Activated CD8-positive, alpha-beta T cell treated with anti-CD3 and anti-CD28 coated beads for 36 hours (primary cell): ENCODE measurements around the gene STXBP3. TPM values are rescaled to one million over a fixed set of nuclear protein-coding genes. Genes with fewer than 3 reads are reported as not detected.

Source experiments
- ATAC-seq: fragments of 200-7000 bp; cut with Tn5 transposase; one replicate; pipeline ENCODE4 v1.10.0; 2021; ENCODE audit warnings: mild to moderate bottlenecking, moderate library complexity
- CTCF ChIA-PET: fragments of 350-600 bp; sonication (Branson Sonifier 250); formaldehyde crosslinking; loops from one replicate; lab custom pipeline; 2021; ENCODE audit warnings: antibody characterized with exemption; lab: Charles Lee
- POLR2A ChIA-PET: fragments of 350-600 bp; sonication (Branson Sonifier 250); formaldehyde crosslinking; loops from one replicate; lab custom pipeline; 2021; ENCODE audit warnings: antibody characterized with exemption; lab: Charles Lee
- DNase-seq: peaks from one replicate; pipeline ENCODE4 v3.0.0-alpha.2; 2020
- H3K27ac Mint-ChIP-seq: one replicate; pipeline ENCODE4 v1.8.0; 2021; ENCODE audit warnings: mild to moderate bottlenecking, mixed read lengths
- H3K27me3 Mint-ChIP-seq: one replicate; pipeline ENCODE4 v1.8.0; 2021; ENCODE audit warnings: mixed read lengths
- H3K36me3 Mint-ChIP-seq: one replicate; pipeline ENCODE4 v1.8.0; 2021; ENCODE audit warnings: low read depth, mixed read lengths
- H3K4me1 Mint-ChIP-seq: one replicate; pipeline ENCODE4 v1.8.0; 2021; ENCODE audit warnings: low read depth, mixed read lengths
- H3K4me3 Mint-ChIP-seq: one replicate; pipeline ENCODE4 v1.8.0; 2021; ENCODE audit warnings: mild to moderate bottlenecking, moderate library complexity, mixed read lengths
- H3K9me3 Mint-ChIP-seq: one replicate; pipeline ENCODE4 v1.8.0; 2021; ENCODE audit warnings: mixed read lengths
- CTCF ChIP-seq: fragments of 200-600 bp; IDR thresholded peaks from one replicate; pipeline ENCODE4 v1.8.0; 2022; ENCODE audit warnings: antibody characterized with exemption, mild to moderate bottlenecking
- intact Hi-C: fragments of 100-400 bp; cut with micrococcal nuclease; formaldehyde crosslinking; loops from one replicate; pipeline ENCODE4 v1.10.0; 2022
- total RNA-seq, 2 experiments: library from RNA; stranded (reverse); gene quantifications; one replicate each; pipeline ENCODE4 v1.2.3, GENCODE V29; 2021

Gene STXBP3
- total RNA-seq, 2 experiments from 2014 or later = 34.4 to 38.3 TPM

GRCh38 chr1:108823632-108824031 is 77.2 kb downstream of the STXBP3 start:
- Mint-ChIP-seq H3K27ac (no peak overlapping the region), H3K9me3 (no peaks in the 10 kb centered on the region), H3K4me3 (no peak overlapping the region), H3K4me1 (no peaks in the 10 kb centered on the region), H3K36me3 (no peaks in the 10 kb centered on the region), H3K27me3 (no peaks in the 10 kb centered on the region)
- ChIA-PET POLR2A (no interaction called here), CTCF (interaction anchor here (9.3 kb wide), 1 partner anchor 72 kb away, joined by 184 read pairs; no protein-coding TSS in a partner anchor)
- ATAC-seq (no peak), DNase-seq (no peak)
- TF ChIP-seq CTCF = no peak
- intact Hi-C loops = loop anchor here (10.0 kb wide), 1 partner anchor 291 kb away; the partner anchor contains the start of gene ELAPOR1

GRCh38 chr1:108824051-108824450 is 77.6 kb downstream of the STXBP3 start:
- H3K27ac Mint-ChIP-seq = no peak overlapping the region
- H3K27me3 Mint-ChIP-seq = no peaks in the 10 kb centered on the region
- H3K36me3 Mint-ChIP-seq = no peaks in the 10 kb centered on the region
- no peak for ATAC-seq
- DNase-seq = no peak
- CTCF ChIA-PET = interaction anchor here (9.3 kb wide), 1 partner anchor 71 kb away, joined by 184 read pairs; no protein-coding TSS in a partner anchor
- H3K4me3 Mint-ChIP-seq = no peak overlapping the region
- H3K9me3 Mint-ChIP-seq = no peaks in the 10 kb centered on the region
- intact Hi-C loops = loop anchor here (10.0 kb wide), 1 partner anchor 291 kb away; the partner anchor contains the start of gene ELAPOR1
- POLR2A ChIA-PET = no interaction called here
- TF ChIP-seq CTCF = no peak
- H3K4me1 Mint-ChIP-seq = no peaks in the 10 kb centered on the region

DNA sequence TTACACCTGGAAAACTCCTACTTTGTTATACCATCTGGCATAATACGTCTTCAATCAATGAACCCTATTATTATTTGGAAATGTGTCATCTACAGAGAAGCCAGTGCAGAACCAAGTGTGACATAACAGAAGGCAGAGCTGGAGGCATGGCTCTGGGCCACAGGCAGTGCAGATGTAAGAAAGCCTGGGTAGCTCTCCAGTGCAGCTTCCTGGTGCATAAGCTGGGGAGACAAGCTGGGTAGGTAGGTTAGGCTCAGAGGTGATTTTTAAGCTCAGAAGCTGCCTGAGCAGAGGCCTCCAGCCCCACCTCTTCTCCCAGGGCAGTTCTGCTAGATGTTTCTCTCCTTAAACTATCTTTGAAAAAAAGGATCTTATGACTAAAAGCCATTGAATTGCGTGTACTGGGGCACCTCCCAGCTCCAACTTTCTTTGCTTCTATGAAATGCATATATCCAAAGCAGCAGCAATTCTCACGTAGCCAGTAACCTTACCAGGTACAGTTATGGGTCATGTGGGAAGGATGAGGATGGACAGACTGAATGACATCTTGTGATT is 79.7 kb downstream of the STXBP3 start:
- Mint-ChIP-seq H3K36me3 (no peaks in the 10 kb centered on the region), H3K9me3 (no peaks in the 10 kb centered on the region), H3K4me3 (no peak overlapping the region), H3K27ac (no peak overlapping the region), H3K4me1 (no peaks in the 10 kb centered on the region), H3K27me3 (no peaks in the 10 kb centered on the region)
- DNase-seq = no peak
- POLR2A ChIA-PET = no interaction called here
- no peak for ATAC-seq
- no peak for TF ChIP-seq CTCF
- CTCF ChIA-PET = interaction anchor here (0.6 to 9.3 kb wide), 9 partner anchors 14 to 83 kb away, joined by 3 to 184 read pairs (median 3); no protein-coding TSS in a partner anchor
- intact Hi-C loops = loop anchor here (10.0 kb wide), 1 partner anchor 289 kb away; the partner anchor contains the start of gene ELAPOR1

DNA sequence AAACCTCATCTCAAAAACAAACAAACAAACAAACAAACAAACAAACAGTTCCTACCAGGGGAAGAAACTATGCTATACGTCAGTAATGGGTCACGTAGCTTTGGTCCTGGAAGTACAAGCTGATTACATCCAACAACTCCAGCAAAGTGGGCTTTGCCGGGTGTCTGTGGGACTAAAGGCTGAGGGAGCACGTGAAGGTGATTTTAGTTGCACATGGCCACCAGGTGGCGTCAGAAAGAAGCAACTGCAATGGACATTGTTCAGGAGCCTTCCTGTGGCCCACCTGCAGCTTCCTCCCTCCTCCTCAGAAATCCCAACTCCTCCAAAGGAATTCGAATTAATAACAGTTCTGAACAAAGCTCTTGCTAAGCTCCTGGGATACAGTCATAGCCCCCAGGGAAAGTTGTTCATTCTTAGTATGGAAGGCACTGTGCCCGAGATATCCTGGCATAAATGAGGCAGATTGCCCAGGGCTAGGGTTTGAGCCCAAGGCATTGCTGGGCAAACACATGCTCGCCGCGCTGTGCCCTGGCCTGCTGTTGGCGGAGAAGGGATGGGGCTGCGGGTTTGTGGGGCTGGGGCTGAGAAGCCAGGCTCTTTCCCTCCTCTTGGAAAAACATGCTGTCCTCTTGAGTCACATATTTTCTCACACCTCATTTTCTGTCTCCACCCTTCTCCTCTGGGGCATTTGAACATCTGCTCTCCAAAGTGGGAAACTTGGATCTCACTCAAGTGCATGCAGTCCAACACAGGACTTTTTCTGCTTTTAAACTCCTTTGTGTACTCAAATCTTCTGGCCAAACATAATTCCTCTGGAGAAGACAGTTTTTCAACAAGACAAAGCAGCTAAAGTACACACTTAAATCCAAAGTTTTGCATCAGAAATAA is 81.8 kb downstream of the STXBP3 start:
- ChIA-PET POLR2A (interaction anchor here (0.6 kb wide), 1 partner anchor 76 kb away, joined by 3 read pairs; no protein-coding TSS in a partner anchor), CTCF (interaction anchor here (0.6 to 9.3 kb wide), 46 partner anchors 9 to 285 kb away, joined by 3 to 184 read pairs (median 4); partner anchors contain the start of genes AKNAD1, ELAPOR1 and GPSM2)
- Mint-ChIP-seq H3K36me3 (no peaks in the 10 kb centered on the region), H3K9me3 (no peaks in the 10 kb centered on the region), H3K27me3 (no peaks in the 10 kb centered on the region), H3K27ac (no peak overlapping the region), H3K4me3 (no peak overlapping the region), H3K4me1 (no peaks in the 10 kb centered on the region)
- TF ChIP-seq CTCF = peak; percentile 74
- intact Hi-C loops = loop anchor here (1.0 to 10.0 kb wide), 2 partner anchors 70 to 286 kb away; partner anchors contain the start of gene ELAPOR1
- ATAC-seq = peak; percentile 74
- peak; percentile 86 for DNase-seq
